Transverse colon (tissue), 4 donors: ENCODE data around the gene MDM2. TPM values are rescaled to one million over a fixed set of nuclear protein-coding genes. Genes with fewer than 3 reads are reported as not detected.

Experiments used
- DNase-seq: peaks from one replicate; pipeline ENCODE4 v3.0.0-alpha.2; 2019
- H3K27ac ChIP-seq, 4 donors: fragments of 200-600 bp; sonication (generic); 2 replicates each; pipeline ENCODE4 v1.5.1; 2016 to 2018; ENCODE audit warnings: inconsistent platforms in 4 of 4
- H3K27me3 ChIP-seq: fragments of 200-600 bp; sonication (generic); 2 replicates; pipeline ENCODE4 v1.5.1; 2017; ENCODE audit warnings: inconsistent platforms
- H3K36me3 ChIP-seq, 4 donors: fragments of 200-600 bp; sonication (generic); 2 replicates each; pipeline ENCODE4 v1.5.1; 2017 to 2019; ENCODE audit warnings: inconsistent platforms in 4 of 4
- H3K4me1 ChIP-seq, 4 donors: fragments of 200-600 bp; sonication (generic); 2 replicates each; pipeline ENCODE4 v1.5.1; 2017 to 2020; ENCODE audit warnings: inconsistent platforms in 4 of 4
- H3K4me3 ChIP-seq, 4 donors: fragments of 200-600 bp; sonication (generic); 1 replicate in 1 of 4; 2 replicates in 3 of 4; pipeline versions ENCODE4 v1.5.1 to v1.6.1; 2017 to 2019; ENCODE audit warnings: inconsistent platforms in 4 of 4
- H3K9me3 ChIP-seq, 2 donors: fragments of 200-600 bp; sonication (generic); 2 replicates each; pipeline ENCODE4 v1.5.1; 2017 to 2019; ENCODE audit warnings: inconsistent platforms in 2 of 2
- CTCF ChIP-seq, 5 experiments: fragments of 200-600 bp in 3 of 5; fragments of 450-650 bp in 2 of 5; sonication (generic) in 3 of 5; IDR thresholded peaks; 1 replicate in 2 of 5; 2 replicates in 3 of 5; pipeline ENCODE4 v1.5.1; 2016 to 2017; ENCODE audit warnings: antibody characterized with exemption in 5 of 5, inconsistent platforms in 3 of 5, mild to moderate bottlenecking in 2 of 5, moderate library complexity in 1 of 5
- EP300 ChIP-seq: sonication (generic); formaldehyde crosslinking; IDR thresholded peaks from one replicate; pipeline ENCODE4 v1.6.1; 2017; ENCODE audit warnings: antibody characterized with exemption, low read depth
- POLR2A ChIP-seq: fragments of 450-650 bp; IDR thresholded peaks from one replicate; pipeline ENCODE4 v1.6.1; 2016; ENCODE audit warnings: antibody characterized with exemption, mild to moderate bottlenecking, moderate library complexity
- POLR2AphosphoS5 ChIP-seq, 3 donors: sonication (generic); formaldehyde crosslinking; IDR thresholded peaks; one replicate each; pipeline ENCODE4 v1.6.1; 2016; ENCODE audit warnings: antibody characterized with exemption in 3 of 3
- WGBS, 2 donors: methylation state at CpG; one replicate each; pipeline ENCODE4 v1.1.5; 2018; ENCODE audit warnings: low coverage in 1 of 2; 5-methylcytosine and 5-hydroxymethylcytosine counted together
- in situ Hi-C, 4 donors: fragments of 200-750 bp; cut with MboI; loops; one replicate each; pipeline versions ENCODE4 v1.15.0 to v1.15.1; 2017; ENCODE audit warnings: low sequenced_read_pairs in 3 of 4, low pct_ligation_motif_present in 1 of 4, low pct_unique_long_range_greater_than_20kb in 1 of 4
- intact Hi-C: fragments of 100-400 bp; cut with DNase I; formaldehyde crosslinking; loops from one replicate; pipeline ENCODE4 v1.15.1; 2023; ENCODE audit warnings: low total_unique reads
- total RNA-seq, 4 donors: library from RNA; depleted of rRNA; stranded (reverse); fragments of >200 nt; gene quantifications; one replicate each; pipeline ENCODE4 v1.1.0, GENCODE V29; 2016

The MDM2 gene
- total RNA-seq, 4 donors from 2014 or later: 45.7 to 291 (median 220) TPM

- no peaks in the 10 kb centered on the region for H3K9me3 ChIP-seq
- in situ Hi-C loops: loop anchor here in 1 of 4 donors (25.0 kb wide), 2 partner anchors 189 to 389 kb away; no protein-coding TSS in a partner anchor
- no peak overlapping the region for H3K27ac ChIP-seq
- H3K27me3 ChIP-seq: no peaks in the 10 kb centered on the region
- DNase-seq: no peak
- no peak overlapping the region for H3K4me3 ChIP-seq
- H3K36me3 ChIP-seq: peaks cover 0 to 7% (median 3%) of the 10 kb centered on the region in 4 donors
- intact Hi-C loops: no loop called here
- H3K4me1 ChIP-seq: no peaks in the 10 kb centered on the region
- 92 to 100% methylated on average over 1 to 4 of the region's 4 CpGs for WGBS, 2 donors
- TF ChIP-seq EP300 (no peak), POLR2AphosphoS5 (IDR thresholded peaks at IDR 0.05) (no peak), CTCF (IDR thresholded peaks at IDR 0.05) (no peak), POLR2A (no peak)
Observed at GRCh38 chr12:68873316-68873715, 65.3 kb downstream of the MDM2 start.

GRCh38 chr12:68876461-68876860, 68.5 kb downstream of the MDM2 start:
- TF ChIP-seq POLR2A (no peak), POLR2AphosphoS5 (IDR thresholded peaks at IDR 0.05) (no peak), EP300 (no peak)
- intact Hi-C loops: no loop called here
- Histone ChIP-seq H3K27me3 (no peaks in the 10 kb centered on the region), H3K4me3 (no peak overlapping the region), H3K9me3 (peaks cover 0 to 4% of the 10 kb centered on the region in 2 donors), H3K4me1 (no peaks in the 10 kb centered on the region), H3K36me3 (peaks cover 0 to 12% (median 0%) of the 10 kb centered on the region in 4 donors), H3K27ac (no peak overlapping the region)
- DNase-seq: no peak
- in situ Hi-C loops: no loop called here
- WGBS, 2 donors: 35 to 48% methylated on average over 4 of the region's 4 CpGs

GRCh38 chr12:68877583-68877982, 69.6 kb downstream of the MDM2 start:
- in situ Hi-C loops: no loop called here
- no peaks in the 10 kb centered on the region for H3K27me3 ChIP-seq
- peaks cover 0 to 9% (median 0%) of the 10 kb centered on the region in 4 donors for H3K36me3 ChIP-seq
- no peak for DNase-seq
- H3K4me1 ChIP-seq: no peaks in the 10 kb centered on the region
- peaks cover 0 to 4% of the 10 kb centered on the region in 2 donors for H3K9me3 ChIP-seq
- 95 to 97% methylated on average over 4 of the region's 4 CpGs for WGBS, 2 donors
- H3K27ac ChIP-seq: no peak overlapping the region
- no peak overlapping the region for H3K4me3 ChIP-seq
- intact Hi-C loops: no loop called here
- TF ChIP-seq POLR2AphosphoS5 (IDR thresholded peaks at IDR 0.05): no peak
- TF ChIP-seq CTCF (IDR thresholded peaks at IDR 0.05): no peak
- TF ChIP-seq EP300: no peak
- no peak for TF ChIP-seq POLR2A

- in situ Hi-C loops: no loop called here
- DNase-seq: no peak
- WGBS, 2 donors: 85 to 93% methylated on average over 4 of the region's 4 CpGs
- Histone ChIP-seq H3K4me1 (no peaks in the 10 kb centered on the region), H3K27ac (no peak overlapping the region), H3K36me3 (peaks cover 0 to 14% (median 0%) of the 10 kb centered on the region in 4 donors), H3K4me3 (no peak overlapping the region), H3K9me3 (peaks cover 0 to 4% of the 10 kb centered on the region in 2 donors), H3K27me3 (no peaks in the 10 kb centered on the region)
- no peak for TF ChIP-seq POLR2A
- no peak for TF ChIP-seq CTCF (IDR thresholded peaks at IDR 0.05)
- intact Hi-C loops: no loop called here
Observed at GRCh38 chr12:68878283-68878682, 70.3 kb downstream of the MDM2 start.

- H3K9me3 ChIP-seq: peaks cover 0 to 4% of the 10 kb centered on the region in 2 donors
- in situ Hi-C loops (no loop called here), intact Hi-C loops (no loop called here)
- H3K36me3 ChIP-seq: peaks cover 0 to 17% (median 0%) of the 10 kb centered on the region in 4 donors
- no peaks in the 10 kb centered on the region for H3K4me1 ChIP-seq
- H3K27me3 ChIP-seq: no peaks in the 10 kb centered on the region
- TF ChIP-seq POLR2AphosphoS5 (IDR thresholded peaks at IDR 0.05): no peak
- H3K27ac ChIP-seq: no peak overlapping the region
- no peak overlapping the region for H3K4me3 ChIP-seq
- WGBS, 2 donors: 96 to 100% methylated on average over 1 to 4 of the region's 4 CpGs
- no peak for DNase-seq
Observed at GRCh38 chr12:68878846-68879245, 70.9 kb downstream of the MDM2 start.
